GM12801 (cell line): ENCODE measurements around the gene KRTAP5-6.

ENCODE experiments used
- CTCF ChIP-seq: IDR thresholded peaks from one replicate; pipeline ENCODE4 v1.5.1; 2011; ENCODE audit warnings: control low read depth; ENCODE audit not compliant: insufficient read length; ENCODE audit errors: extremely low read depth

Gene KRTAP5-6

GRCh38 chr11:1744891-1745700 lies 48.1 kb downstream of the KRTAP5-6 start:
- TF ChIP-seq CTCF: no peak

GRCh38 chr11:1745701-1746320 lies 48.8 kb downstream of the KRTAP5-6 start:
- TF ChIP-seq CTCF: no peak

- TF ChIP-seq CTCF: no peak
These were observed 49.5 kb downstream of the KRTAP5-6 start for GRCh38 chr11:1746511-1746931.

GRCh38 chr11:1746956-1747752 lies 50.2 kb downstream of the KRTAP5-6 start:
- TF ChIP-seq CTCF: no peak
